Skeletal muscle tissue (tissue), 4 donors: Measurements from ENCODE around the gene SMAD3. TPM values are rescaled to one million over a fixed set of nuclear protein-coding genes. Genes with fewer than 3 reads are reported as not detected.

Source experiments
- H3K27ac ChIP-seq: one replicate; pipeline ENCODE4 v1.7.0; 2013; ENCODE audit warnings: mild to moderate bottlenecking, low read depth, low read length, inconsistent platforms
- H3K27me3 ChIP-seq, 3 donors: one replicate each; pipeline ENCODE4 v1.7.0; 2013; ENCODE audit warnings: low read length in 3 of 3; ENCODE audit not compliant: control insufficient read depth in 3 of 3, insufficient read depth in 3 of 3
- H3K36me3 ChIP-seq, 3 donors: one replicate each; pipeline ENCODE4 v1.7.0; 2013; ENCODE audit warnings: low read length in 3 of 3; ENCODE audit not compliant: control insufficient read depth in 3 of 3, insufficient read depth in 3 of 3
- H3K4me1 ChIP-seq, 3 donors: one replicate each; pipeline ENCODE4 v1.7.0; 2013; ENCODE audit warnings: low read length in 3 of 3, mild to moderate bottlenecking in 3 of 3; ENCODE audit not compliant: control insufficient read depth in 3 of 3, insufficient read depth in 3 of 3
- H3K4me3 ChIP-seq, 3 donors: one replicate each; pipeline ENCODE4 v1.7.0; 2013; ENCODE audit warnings: low read length in 3 of 3
- H3K9ac ChIP-seq, 3 donors: one replicate each; pipeline ENCODE4 v1.7.0; 2013; ENCODE audit warnings: low read length in 3 of 3, mild to moderate bottlenecking in 3 of 3, moderate library complexity in 2 of 3, low read depth in 1 of 3
- H3K9me3 ChIP-seq, 3 donors: one replicate each; pipeline ENCODE4 v1.7.0; 2013; ENCODE audit warnings: low read length in 3 of 3; ENCODE audit not compliant: control insufficient read depth in 3 of 3
- total RNA-seq: library from RNA; depleted of rRNA; stranded (reverse); fragments of >200 nt; gene quantifications from one replicate; pipeline ENCODE4 v1.2.3, GENCODE V29; 2014
- donor health status: Osteomylitis.

The SMAD3 gene
- total RNA-seq, 1 donor from 2014 or later: 17.2 TPM

DNA sequence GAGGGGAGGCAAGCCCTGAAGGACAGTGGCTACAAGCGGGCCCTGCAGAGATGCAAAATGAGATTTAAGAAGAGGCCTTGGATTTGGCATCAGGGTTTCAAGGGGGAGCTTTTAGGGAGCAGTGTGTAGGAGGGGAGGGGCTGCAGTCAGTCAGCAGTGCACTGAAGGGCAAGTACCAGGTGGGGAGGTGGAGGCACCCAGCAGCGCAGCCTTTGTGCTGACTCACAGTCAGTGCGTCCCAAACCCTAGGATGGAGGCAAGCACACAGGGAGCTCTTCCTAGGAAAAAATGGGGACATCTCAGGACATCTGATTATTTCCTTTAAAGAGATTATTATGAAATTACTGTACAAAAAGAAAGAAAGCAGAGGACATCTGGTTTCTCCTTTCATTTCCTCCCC is 109.0 kb downstream of the SMAD3 start:
- H3K4me1 ChIP-seq: peaks cover 70 to 99% (median 97%) of the 10 kb centered on the region in 3 donors

DNA sequence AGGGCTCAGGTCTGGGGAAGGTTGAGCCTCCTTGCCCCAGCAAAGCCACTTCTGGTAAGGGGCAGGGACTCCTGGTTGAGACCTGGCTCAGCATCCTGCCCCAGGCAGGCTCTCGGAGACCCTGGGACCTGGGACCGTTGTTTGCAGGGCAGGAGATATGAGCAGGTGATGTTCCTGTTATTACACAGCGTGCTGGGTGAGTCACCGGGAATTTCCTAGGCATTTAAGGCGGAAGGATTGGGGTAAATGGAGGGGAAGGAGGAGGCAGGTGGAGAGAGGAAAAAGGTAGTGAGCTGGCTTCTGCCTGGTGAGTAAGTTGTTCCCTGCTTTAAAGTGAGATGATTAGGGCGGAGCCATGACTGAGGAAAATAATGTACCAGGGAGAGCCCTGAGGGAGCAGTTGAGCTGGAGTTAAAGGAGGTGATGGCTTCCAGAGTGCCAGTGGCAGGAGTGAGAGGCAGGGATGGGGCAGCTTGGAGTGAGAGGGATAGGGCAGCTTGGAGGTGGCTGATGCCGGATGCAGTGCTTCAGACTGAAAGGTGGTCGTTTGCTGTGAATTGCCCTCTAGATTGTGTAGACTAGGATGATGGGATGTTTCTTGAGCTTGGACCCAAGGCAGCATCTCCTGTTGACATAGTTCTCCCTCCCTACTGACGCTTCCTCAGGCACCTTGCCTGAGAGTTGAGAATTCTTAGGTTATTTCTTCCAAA is 109.6 kb downstream of the SMAD3 start:
- no peaks in the 10 kb centered on the region for H3K27me3 ChIP-seq
- peak overlapping the region in 1 of 3 donors; percentile 4 for H3K4me3 ChIP-seq
- H3K9ac ChIP-seq: peak overlapping the region in 2 of 3 donors; percentile 46 to 70
- H3K9me3 ChIP-seq: no peaks in the 10 kb centered on the region
- peaks cover 9 to 49% (median 41%) of the 10 kb centered on the region in 3 donors for H3K36me3 ChIP-seq
- peak overlapping the region; percentile 58 for H3K27ac ChIP-seq
- peaks cover 68 to 99% (median 97%) of the 10 kb centered on the region in 3 donors for H3K4me1 ChIP-seq

More for the DNA sequence above, 109.0 kb downstream of the SMAD3 start:
- Histone ChIP-seq H3K4me3 (no peak overlapping the region), H3K27ac (peak overlapping the region; percentile 58), H3K27me3 (no peaks in the 10 kb centered on the region), H3K9me3 (no peaks in the 10 kb centered on the region), H3K9ac (peak overlapping the region in 1 of 3 donors; percentile 42), H3K36me3 (peaks cover 9 to 43% (median 38%) of the 10 kb centered on the region in 3 donors)

DNA sequence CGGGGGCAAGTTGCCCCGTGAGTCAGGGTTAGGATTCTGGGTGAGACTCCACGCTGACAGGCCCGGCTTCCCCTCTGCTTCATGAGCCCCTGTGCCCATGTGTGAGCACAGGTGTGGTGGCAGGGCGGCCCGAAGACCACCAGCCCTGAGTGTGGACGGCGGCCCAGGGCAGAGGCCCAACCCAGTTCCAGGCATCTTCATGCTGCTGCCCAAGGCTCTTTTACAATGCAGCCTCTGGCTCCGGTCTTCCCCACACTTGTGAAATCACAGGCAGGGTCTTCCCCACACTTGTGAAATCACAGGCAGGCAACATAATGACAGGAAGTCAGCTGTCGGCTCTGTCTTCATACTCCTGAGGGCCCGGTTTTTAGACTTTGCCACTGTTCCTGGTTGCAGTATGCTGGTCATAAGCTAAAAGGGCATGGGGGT is 110.3 kb downstream of the SMAD3 start:
- Histone ChIP-seq H3K9ac (peak overlapping the region in 2 of 3 donors; percentile 46 to 70), H3K9me3 (no peaks in the 10 kb centered on the region), H3K27me3 (no peaks in the 10 kb centered on the region), H3K27ac (peak overlapping the region; percentile 58), H3K4me1 (peaks cover 61 to 99% (median 97%) of the 10 kb centered on the region in 3 donors), H3K4me3 (peak overlapping the region in 2 of 3 donors; percentile 29 to 41), H3K36me3 (peaks cover 4 to 47% (median 37%) of the 10 kb centered on the region in 3 donors)

DNA sequence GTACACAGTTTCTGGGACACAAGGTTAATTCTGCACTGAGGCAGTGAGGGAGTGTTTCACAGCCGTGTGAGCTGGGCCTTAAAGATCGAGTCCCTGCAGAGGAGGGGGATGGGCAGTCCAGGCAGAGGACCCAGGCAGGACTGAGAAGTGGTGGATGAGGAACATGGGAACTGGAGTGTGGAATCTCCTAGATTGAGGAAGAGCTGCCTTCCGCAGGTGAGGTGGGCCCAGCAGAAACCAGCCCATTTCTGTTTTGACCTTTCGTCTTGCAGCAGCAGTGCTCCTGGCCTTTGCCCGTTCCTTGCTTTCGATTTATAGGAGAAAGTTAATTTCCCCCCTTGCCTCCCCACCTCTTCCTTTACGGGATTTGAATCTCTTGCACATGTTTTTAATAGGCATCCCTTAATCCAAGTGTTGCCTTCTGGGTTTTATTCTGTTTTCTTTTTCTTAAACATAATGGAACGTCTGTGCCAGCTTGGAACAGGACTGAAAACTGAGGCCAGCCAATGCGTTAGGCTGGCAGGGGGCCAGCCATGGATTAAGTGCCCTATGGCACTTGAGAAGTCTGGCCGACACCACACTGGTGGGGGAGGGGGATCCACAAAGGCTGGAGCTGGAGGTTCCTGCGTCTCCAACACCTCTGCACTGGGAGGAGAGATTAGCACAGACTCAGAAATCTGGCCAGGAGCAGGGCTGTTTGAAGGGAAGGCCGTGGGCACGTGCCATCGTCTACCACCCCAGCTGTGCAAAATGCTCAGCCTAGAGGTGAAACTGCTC is 111.0 kb downstream of the SMAD3 start:
- Histone ChIP-seq H3K9me3 (no peaks in the 10 kb centered on the region), H3K36me3 (peaks cover 0 to 46% (median 33%) of the 10 kb centered on the region in 3 donors), H3K27me3 (no peaks in the 10 kb centered on the region), H3K4me1 (peaks cover 56 to 93% (median 92%) of the 10 kb centered on the region in 3 donors), H3K4me3 (peak overlapping the region; percentile 29 to 41 (median 34)), H3K9ac (peak overlapping the region; percentile 27 to 70 (median 46)), H3K27ac (peak overlapping the region; percentile 58)

DNA sequence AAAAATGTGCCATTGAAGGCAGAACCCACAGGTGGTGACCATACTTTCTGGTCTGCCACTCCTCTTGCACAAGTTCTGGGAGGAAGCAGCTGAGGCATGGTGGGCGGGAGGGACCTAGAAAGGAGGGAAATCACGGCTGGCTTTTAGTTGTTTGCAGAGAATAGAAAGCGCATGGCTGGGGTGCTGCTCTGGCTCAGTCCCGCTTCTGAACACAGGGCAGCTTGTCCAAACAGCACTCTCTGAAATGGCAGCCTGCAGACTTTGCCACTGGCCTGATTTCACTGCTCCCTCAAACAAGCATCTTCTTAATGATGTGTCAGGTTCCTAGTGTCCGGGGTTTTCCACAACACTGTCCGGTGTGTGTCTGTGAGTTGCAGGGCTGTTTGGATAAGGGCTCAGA is 112.3 kb downstream of the SMAD3 start:
- no peak overlapping the region for H3K4me3 ChIP-seq
- peaks cover 43 to 82% (median 78%) of the 10 kb centered on the region in 3 donors for H3K4me1 ChIP-seq
- H3K36me3 ChIP-seq: peaks cover 9 to 46% (median 37%) of the 10 kb centered on the region in 3 donors
- H3K27me3 ChIP-seq: no peaks in the 10 kb centered on the region
- no peaks in the 10 kb centered on the region for H3K9me3 ChIP-seq
- peak overlapping the region; percentile 70 for H3K27ac ChIP-seq
- peak overlapping the region in 1 of 3 donors; percentile 64 for H3K9ac ChIP-seq

DNA sequence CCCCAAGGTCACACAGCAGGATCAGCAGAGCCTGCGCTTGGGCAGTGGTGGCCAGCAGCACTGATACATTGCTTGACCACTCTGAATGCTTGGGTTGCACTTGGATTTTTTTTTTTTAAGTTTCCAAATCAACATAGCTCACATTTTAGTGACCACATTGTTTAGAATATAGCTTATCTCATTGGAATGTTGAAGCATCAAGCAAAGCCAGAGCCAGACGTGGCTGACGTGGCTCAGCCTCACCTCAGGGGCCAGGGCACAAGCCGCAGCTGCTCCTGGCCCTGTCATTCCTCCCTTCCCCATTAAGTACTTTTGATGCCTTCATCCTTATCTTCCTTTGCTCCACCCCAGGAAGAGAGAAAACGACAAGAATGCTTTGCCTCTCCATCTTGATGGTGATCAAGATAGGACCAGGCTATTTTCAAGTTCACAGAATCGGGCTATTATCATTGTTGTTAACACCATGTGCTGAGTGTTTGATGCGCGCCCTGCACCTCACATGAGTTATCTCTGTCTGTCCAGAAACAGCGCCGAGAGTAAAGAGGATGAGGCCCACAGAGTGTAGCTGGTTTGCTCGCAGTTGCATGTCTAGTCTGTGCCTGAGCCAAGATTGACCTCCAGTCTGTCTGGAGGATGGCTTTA is 113.3 kb downstream of the SMAD3 start:
- Histone ChIP-seq H3K27ac (peak overlapping the region; percentile 70), H3K27me3 (no peaks in the 10 kb centered on the region), H3K9ac (peak overlapping the region in 1 of 3 donors; percentile 64), H3K36me3 (peaks cover 9 to 42% (median 34%) of the 10 kb centered on the region in 3 donors), H3K4me1 (peaks cover 45 to 80% (median 74%) of the 10 kb centered on the region in 3 donors), H3K9me3 (no peaks in the 10 kb centered on the region), H3K4me3 (no peak overlapping the region)

DNA sequence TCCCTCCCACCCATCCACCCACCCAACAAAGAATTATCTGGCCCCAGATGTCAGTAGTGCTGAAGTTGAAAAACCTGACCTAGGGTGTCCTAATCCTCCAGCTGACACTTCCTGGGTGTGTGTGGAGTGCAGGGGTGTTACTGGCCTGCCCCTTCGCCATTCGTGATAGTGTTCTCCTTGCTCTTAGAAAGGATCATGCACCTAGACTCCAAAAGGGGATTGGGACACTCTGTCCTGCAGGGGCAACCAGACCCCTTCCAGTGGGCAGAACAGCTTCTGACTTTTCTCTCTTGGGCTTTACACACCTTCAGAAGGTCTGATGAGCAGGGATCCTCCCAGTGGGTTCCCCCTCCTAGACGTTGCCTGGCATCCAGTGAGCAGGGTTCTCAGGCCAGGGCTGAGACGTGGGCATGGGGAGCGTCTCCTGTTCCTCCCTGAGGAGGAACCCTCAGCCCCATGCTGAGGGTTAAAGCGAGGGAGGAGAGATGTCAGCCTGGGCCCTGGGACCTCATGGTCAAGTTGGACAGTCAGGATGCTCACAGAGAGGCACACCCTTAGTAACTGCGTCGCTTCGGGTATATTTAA is 114.1 kb downstream of the SMAD3 start:
- Histone ChIP-seq H3K27me3 (no peaks in the 10 kb centered on the region), H3K9me3 (no peaks in the 10 kb centered on the region), H3K27ac (peak overlapping the region; percentile 70), H3K4me3 (no peak overlapping the region), H3K4me1 (peaks cover 42 to 80% (median 74%) of the 10 kb centered on the region in 3 donors), H3K9ac (peak overlapping the region in 1 of 3 donors; percentile 60), H3K36me3 (peaks cover 12 to 38% (median 32%) of the 10 kb centered on the region in 3 donors)

DNA sequence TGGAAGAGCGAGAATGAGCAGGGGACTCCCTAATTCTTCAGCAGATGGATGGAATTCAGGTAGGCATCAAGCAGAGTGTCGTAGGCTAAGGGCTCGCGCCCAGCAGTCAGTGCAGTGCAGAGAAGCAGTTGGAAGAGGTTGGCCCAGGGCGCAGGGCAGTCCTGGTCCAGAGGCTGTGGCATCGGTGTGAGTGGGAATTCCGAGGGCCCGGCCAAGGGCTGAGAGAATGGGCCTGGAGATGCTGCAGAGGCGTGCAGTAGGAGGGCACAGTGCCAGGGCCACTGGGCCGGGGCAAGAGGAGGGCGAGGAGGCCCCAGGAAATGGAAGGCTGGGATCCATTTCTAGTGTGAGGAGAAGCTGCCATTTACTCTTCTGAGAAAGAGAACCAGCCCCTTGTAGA is 114.6 kb downstream of the SMAD3 start:
- peaks cover 42 to 80% (median 74%) of the 10 kb centered on the region in 3 donors for H3K4me1 ChIP-seq
- H3K9ac ChIP-seq: peak overlapping the region in 1 of 3 donors; percentile 60
- H3K36me3 ChIP-seq: peaks cover 16 to 39% (median 32%) of the 10 kb centered on the region in 3 donors
- H3K4me3 ChIP-seq: no peak overlapping the region
- H3K27me3 ChIP-seq: no peaks in the 10 kb centered on the region
- no peaks in the 10 kb centered on the region for H3K9me3 ChIP-seq
- H3K27ac ChIP-seq: no peak overlapping the region

DNA sequence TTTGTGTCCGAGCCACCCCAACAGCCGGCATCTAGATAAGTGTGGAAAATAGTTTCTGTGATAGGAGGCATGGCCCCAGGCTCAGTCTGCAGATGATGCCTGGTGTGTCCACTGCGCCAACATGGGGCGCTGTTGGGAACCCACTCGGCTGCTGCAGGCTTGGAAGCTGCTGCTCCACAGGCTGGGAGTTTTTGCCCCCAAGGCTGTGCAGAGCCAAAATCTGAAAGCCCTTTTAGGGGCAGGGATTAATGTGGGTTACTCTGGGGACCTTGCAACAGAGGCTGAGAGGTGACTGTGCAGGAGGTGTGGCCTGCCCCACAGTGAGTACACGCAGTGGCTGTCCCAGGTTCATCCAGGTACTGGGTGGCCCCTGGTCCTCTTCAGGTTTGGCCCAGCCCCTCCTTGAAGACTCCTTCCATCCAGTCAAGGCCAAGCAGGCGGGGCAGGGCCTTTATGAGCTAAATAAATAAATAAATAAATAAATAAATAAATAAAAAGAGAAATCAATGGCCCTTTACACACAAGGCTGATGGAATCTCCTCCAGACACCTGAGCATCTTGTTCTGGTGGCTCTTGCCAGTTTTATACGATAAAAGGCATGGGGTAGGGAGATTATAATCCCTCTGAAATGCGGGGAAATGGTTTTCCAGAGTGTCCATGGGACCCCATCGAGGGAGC is 115.3 kb downstream of the SMAD3 start:
- H3K27ac ChIP-seq: no peak overlapping the region
- H3K4me3 ChIP-seq: no peak overlapping the region
- peaks cover 42 to 80% (median 74%) of the 10 kb centered on the region in 3 donors for H3K4me1 ChIP-seq
- H3K9ac ChIP-seq: no peak overlapping the region
- no peaks in the 10 kb centered on the region for H3K27me3 ChIP-seq
- no peaks in the 10 kb centered on the region for H3K9me3 ChIP-seq
- H3K36me3 ChIP-seq: peaks cover 19 to 41% (median 32%) of the 10 kb centered on the region in 3 donors
